Pons (tissue), 1 donor: ENCODE measurements around the gene NTMT2.
A peak's percentile ranks its signal among the peaks of the same experiment; 100 is the strongest.
"Not testable (repeated sequence)": the region's sequence is repeated elsewhere in the genome, so short reads cannot be mapped to it uniquely, and the experiment has no call there.

Experiments used
- DNase-seq: peaks from one replicate; pipeline ENCODE4 v3.0.0-alpha.2; 2016; ENCODE audit warnings: low spot score

NTMT2 gene

GRCh38 chr1:170157820-170158219 lies 12.1 kb downstream of the NTMT2 start:
- DNase-seq, result no peak

GRCh38 chr1:170162459-170163246 lies 16.9 kb downstream of the NTMT2 start:
- DNase-seq, result peak; percentile 5

- no peak for DNase-seq
Measured at GRCh38 chr1:170164103-170164763, 18.5 kb downstream of the NTMT2 start.

- DNase-seq, result no peak
Measured at GRCh38 chr1:170166518-170167180, 20.9 kb downstream of the NTMT2 start.

- DNase-seq, result no peak
Measured at GRCh38 chr1:170168265-170168664, 22.5 kb downstream of the NTMT2 start.

- DNase-seq, result not testable (repeated sequence)
Measured at GRCh38 chr1:170170513-170170912, 24.8 kb downstream of the NTMT2 start.

- DNase-seq, result no peak
Measured at GRCh38 chr1:170174395-170174794, 28.6 kb downstream of the NTMT2 start.

- DNase-seq, result no peak
Measured at GRCh38 chr1:170175041-170175440, 29.3 kb downstream of the NTMT2 start.

GRCh38 chr1:170175484-170175883 lies 29.7 kb downstream of the NTMT2 start:
- no peak for DNase-seq

GRCh38 chr1:170176772-170177171 lies 31.0 kb downstream of the NTMT2 start:
- no peak for DNase-seq

GRCh38 chr1:170182442-170182841 lies 36.7 kb downstream of the NTMT2 start:
- no peak for DNase-seq

- DNase-seq, result no peak
Measured at GRCh38 chr1:170192546-170192945, 46.8 kb downstream of the NTMT2 start.

GRCh38 chr1:170194451-170194850 lies 48.7 kb downstream of the NTMT2 start:
- no peak for DNase-seq

GRCh38 chr1:170196490-170197236 lies 50.9 kb downstream of the NTMT2 start:
- DNase-seq, result no peak

- no peak for DNase-seq
Measured at GRCh38 chr1:170198090-170198489, 52.3 kb downstream of the NTMT2 start.

- DNase-seq, result no peak
Measured at GRCh38 chr1:170198584-170198983, 52.8 kb downstream of the NTMT2 start.

- peak; percentile 3 for DNase-seq
Measured at GRCh38 chr1:170200161-170200560, 54.4 kb downstream of the NTMT2 start.

- no peak for DNase-seq
Measured at GRCh38 chr1:170200621-170201397, 55.0 kb downstream of the NTMT2 start.

- no peak for DNase-seq
Measured at GRCh38 chr1:170203693-170204092, 57.9 kb downstream of the NTMT2 start.

- DNase-seq, result no peak
Measured at GRCh38 chr1:170204121-170204520, 58.4 kb downstream of the NTMT2 start.

GRCh38 chr1:170205301-170205700 lies 59.5 kb downstream of the NTMT2 start:
- DNase-seq, result no peak

- DNase-seq, result no peak
Measured at GRCh38 chr1:170209125-170209524, 63.4 kb downstream of the NTMT2 start.
